Fibroblast of mammary gland (primary cell): ENCODE results near the gene TFPI.

Experiments used
- DNase-seq: peaks from one replicate; pipeline ENCODE4 v3.0.0-alpha.2; 2010; ENCODE audit warnings: low read depth
- H3K4me3 ChIP-seq: 2 replicates; pipeline ENCODE4 v1.5.1; 2011; ENCODE audit warnings: low read depth, mild to moderate bottlenecking, low read length, moderate library complexity; ENCODE audit not compliant: control insufficient read depth
- CTCF ChIP-seq: conservative IDR thresholded peaks from 2 replicates; pipeline ENCODE4 v1.5.1; 2011; ENCODE audit warnings: low read depth, low read length, inconsistent platforms; ENCODE audit not compliant: control insufficient read depth, insufficient read depth

The TFPI gene

GRCh38 chr2:187554011-187554703 is at the start of gene TFPI:
TFPI (minus strand) TSS chr2:187554435; CDS start chr2:187503768, 50,667 bp downstream.
- TF ChIP-seq CTCF: no peak
- peak; percentile 85 for DNase-seq
- H3K4me3 ChIP-seq: peak within 1 kb of the TSS; percentile 81

GRCh38 chr2:187594801-187595200 is 40.6 kb upstream of the TFPI start:
- H3K4me3 ChIP-seq: no peak overlapping the region
- TF ChIP-seq CTCF: no peak
- DNase-seq: no peak

- H3K4me3 ChIP-seq: no peak overlapping the region
- no peak for TF ChIP-seq CTCF
- no peak for DNase-seq
These were observed 39.5 kb upstream of the TFPI start for GRCh38 chr2:187593697-187594096.

GRCh38 chr2:187593098-187593497 is 38.9 kb upstream of the TFPI start:
- DNase-seq: no peak
- H3K4me3 ChIP-seq: no peak overlapping the region
- TF ChIP-seq CTCF: no peak

GRCh38 chr2:187590175-187590574 is 35.9 kb upstream of the TFPI start:
- no peak for DNase-seq
- no peak overlapping the region for H3K4me3 ChIP-seq
- TF ChIP-seq CTCF: no peak

GRCh38 chr2:187586011-187586641 is 31.9 kb upstream of the TFPI start:
- peak; percentile 55 for DNase-seq
- TF ChIP-seq CTCF: no peak
- H3K4me3 ChIP-seq: no peak overlapping the region
